GM18508 (cell line): ENCODE data around the gene ITPR2.
"Not testable (repeated sequence)": the region's sequence is repeated elsewhere in the genome, so short reads cannot be mapped to it uniquely, and the experiment has no call there.

Source experiments
- ATAC-seq: cut with Tn5 transposase; IDR thresholded peaks from one replicate; pipeline ENCODE4 v1.9.1; 2021; ENCODE audit warnings: moderate number of reproducible peaks; ENCODE audit not compliant: insufficient read depth, unreplicated experiment

The ITPR2 gene

GRCh38 chr12:26737487-26738030 is 95.4 kb downstream of the ITPR2 start:
- ATAC-seq = no peak

- ATAC-seq = no peak
These were observed 96.2 kb downstream of the ITPR2 start for GRCh38 chr12:26736563-26737486.

GRCh38 chr12:26735249-26735639 is 97.8 kb downstream of the ITPR2 start:
- ATAC-seq = no peak

- no peak for ATAC-seq
These were observed 98.3 kb downstream of the ITPR2 start for GRCh38 chr12:26734510-26735248.

- peak; percentile 63 for ATAC-seq
These were observed 100.7 kb downstream of the ITPR2 start for GRCh38 chr12:26732005-26732908.

GRCh38 chr12:26730481-26731350 is 102.3 kb downstream of the ITPR2 start:
- ATAC-seq = no peak

- ATAC-seq = not testable (repeated sequence)
These were observed 103.8 kb downstream of the ITPR2 start for GRCh38 chr12:26729137-26729671.

GRCh38 chr12:26728205-26729050 is 104.6 kb downstream of the ITPR2 start:
- peak; percentile 38 for ATAC-seq

GRCh38 chr12:26727482-26728204 is 105.4 kb downstream of the ITPR2 start:
- no peak for ATAC-seq

GRCh38 chr12:26726956-26727355 is 106.0 kb downstream of the ITPR2 start:
- no peak for ATAC-seq

GRCh38 chr12:26725276-26725916 is 107.6 kb downstream of the ITPR2 start:
- no peak for ATAC-seq

- no peak for ATAC-seq
These were observed 108.7 kb downstream of the ITPR2 start for GRCh38 chr12:26724309-26724702.

GRCh38 chr12:26723379-26724308 is 109.3 kb downstream of the ITPR2 start:
- no peak for ATAC-seq

- no peak for ATAC-seq
These were observed 111.2 kb downstream of the ITPR2 start for GRCh38 chr12:26721800-26722199.

- no peak for ATAC-seq
These were observed 113.1 kb downstream of the ITPR2 start for GRCh38 chr12:26719852-26720251.

GRCh38 chr12:26717757-26718156 is 115.2 kb downstream of the ITPR2 start:
- ATAC-seq = no peak
